ENCODE results near the gene BTN3A1.
A peak's percentile ranks its signal among the peaks of the same experiment; 100 is the strongest.
"Not testable (repeated sequence)": the region's sequence is repeated elsewhere in the genome, so short reads cannot be mapped to it uniquely, and the experiment has no call there.

BTN3A1 gene

DNA sequence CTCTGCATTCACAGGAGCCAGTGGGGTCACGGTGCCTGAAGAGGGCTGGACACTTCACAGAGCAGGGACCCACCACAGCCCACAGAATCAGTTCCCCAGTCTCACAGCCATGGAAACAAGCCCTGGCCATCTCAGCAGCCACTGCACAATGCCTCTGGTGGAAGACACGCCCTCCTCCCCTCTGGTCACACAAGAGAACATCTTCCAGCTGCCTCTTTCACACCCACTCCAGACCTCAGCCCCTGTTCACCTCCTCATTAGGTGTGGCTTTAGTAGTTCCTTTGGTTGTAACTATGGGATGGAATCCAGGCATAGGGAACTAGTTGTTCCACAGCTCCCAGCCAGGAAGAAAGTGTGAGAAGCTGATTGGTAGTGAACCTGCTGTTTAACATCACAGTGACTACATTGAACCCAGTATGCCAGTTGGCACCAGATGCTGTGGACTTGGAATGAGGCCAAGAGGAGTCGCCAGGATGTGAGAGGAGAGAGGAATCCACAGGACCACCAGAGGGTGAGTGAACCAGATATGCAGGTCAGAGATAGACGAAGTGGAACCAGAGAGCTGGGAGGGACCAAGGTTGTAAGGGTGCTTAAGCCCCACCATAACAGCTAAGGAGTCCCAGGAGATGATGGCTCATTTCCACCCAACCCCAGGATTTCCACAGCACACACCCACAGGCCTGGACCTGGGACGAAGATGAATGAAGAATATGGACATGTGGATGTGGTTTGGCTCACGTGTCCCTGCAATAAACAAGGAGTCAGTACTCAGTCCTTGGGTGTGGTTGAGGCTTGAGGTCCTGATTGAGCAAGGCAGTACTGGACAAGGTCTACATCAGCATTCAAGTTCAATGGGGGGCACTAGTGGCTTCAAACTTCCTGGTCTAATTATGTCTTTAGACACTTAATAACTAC is 29.4 kb downstream of the BTN3A1 start:
- TF ChIP-seq, protein P1, sequence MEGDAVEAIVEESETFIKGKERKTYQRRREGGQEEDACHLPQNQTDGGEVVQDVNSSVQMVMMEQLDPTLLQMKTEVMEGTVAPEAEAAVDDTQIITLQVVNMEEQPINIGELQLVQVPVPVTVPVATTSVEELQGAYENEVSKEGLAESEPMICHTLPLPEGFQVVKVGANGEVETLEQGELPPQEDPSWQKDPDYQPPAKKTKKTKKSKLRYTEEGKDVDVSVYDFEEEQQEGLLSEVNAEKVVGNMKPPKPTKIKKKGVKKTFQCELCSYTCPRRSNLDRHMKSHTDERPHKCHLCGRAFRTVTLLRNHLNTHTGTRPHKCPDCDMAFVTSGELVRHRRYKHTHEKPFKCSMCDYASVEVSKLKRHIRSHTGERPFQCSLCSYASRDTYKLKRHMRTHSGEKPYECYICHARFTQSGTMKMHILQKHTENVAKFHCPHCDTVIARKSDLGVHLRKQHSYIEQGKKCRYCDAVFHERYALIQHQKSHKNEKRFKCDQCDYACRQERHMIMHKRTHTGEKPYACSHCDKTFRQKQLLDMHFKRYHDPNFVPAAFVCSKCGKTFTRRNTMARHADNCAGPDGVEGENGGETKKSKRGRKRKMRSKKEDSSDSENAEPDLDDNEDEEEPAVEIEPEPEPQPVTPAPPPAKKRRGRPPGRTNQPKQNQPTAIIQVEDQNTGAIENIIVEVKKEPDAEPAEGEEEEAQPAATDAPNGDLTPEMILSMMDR (IDR thresholded peaks at IDR 0.05; ENCODE audit: control insufficient read depth, extremely low read depth, insufficient read depth) = no peak
- DNase-seq (ENCODE audit: low read depth) = peak; percentile 3
- no peak overlapping the region for H3K4me3 ChIP-seq (ENCODE audit: low read depth, low read length)

DNA sequence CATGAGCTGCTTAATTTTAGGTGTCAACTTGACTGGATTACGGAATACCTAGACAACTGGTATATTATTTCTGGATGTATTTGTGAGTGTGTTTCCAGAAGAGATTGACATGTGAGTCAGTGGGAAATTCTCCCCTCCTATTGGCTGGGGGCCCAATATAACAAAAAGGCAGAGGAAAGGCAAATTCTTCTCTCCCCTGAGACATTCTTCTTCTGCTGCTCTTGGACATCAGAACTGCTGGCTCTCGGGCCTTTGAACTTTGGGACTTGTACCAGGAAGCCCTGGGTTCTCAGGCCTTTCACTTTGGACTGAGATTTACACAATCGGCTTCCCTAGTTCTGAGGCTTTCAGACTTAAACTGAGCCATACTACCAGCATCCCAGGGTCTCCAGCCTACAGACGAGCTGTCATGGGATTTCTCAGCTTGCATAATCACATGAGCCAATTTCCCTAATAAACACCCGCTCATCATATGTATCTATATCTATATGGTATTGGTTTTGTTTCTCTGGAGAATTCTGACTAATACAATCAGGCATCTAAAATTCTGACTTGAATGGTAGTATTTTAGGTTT is 30.6 kb downstream of the BTN3A1 start:
- H3K4me3 ChIP-seq (ENCODE audit: low read depth, low read length) = no peak overlapping the region
- DNase-seq (ENCODE audit: low read depth) = no peak
- TF ChIP-seq, protein P1 (IDR thresholded peaks at IDR 0.05; ENCODE audit: control insufficient read depth, extremely low read depth, insufficient read depth) = no peak

DNA sequence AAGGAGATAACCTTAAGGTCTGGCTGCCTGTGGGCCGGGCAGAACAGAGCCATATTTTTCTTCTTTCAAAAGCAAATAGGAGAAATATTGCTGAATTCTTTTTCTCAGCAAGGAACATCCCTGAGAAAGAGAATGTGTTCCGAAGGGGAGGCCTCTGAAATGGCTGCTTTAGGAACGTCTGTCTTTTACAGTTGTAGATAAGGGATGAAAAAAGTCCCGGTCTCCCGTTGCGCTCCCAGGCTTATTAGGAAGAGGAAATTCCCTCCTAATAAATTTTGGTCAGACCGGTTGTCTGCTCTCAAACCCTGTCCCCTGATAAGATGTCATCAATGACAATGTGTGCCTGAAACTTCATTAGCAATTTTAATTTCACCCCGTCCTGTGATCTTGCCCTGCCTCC is 31.6 kb downstream of the BTN3A1 start:
- not testable (repeated sequence) for H3K4me3 ChIP-seq (ENCODE audit: low read depth, low read length); DNase-seq (ENCODE audit: low read depth)

DNA sequence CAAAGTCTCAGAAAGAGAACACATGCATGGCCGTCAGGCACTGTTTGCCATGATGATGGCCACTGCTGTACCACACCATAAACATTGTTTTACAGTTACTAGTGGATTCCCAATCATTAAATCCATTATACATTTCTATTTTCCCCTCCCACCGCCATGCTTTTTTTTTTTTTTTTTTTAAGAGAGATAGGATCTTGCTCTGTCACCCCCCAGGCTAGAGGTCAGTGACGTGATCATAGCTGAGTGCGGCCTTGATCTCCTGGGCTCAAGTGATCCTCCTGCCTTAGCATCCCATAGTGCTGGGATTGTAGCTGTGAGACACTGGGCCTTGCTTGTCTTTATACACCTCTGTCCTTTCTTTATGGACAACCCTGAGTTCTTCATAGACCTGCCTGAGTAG is 33.9 kb downstream of the BTN3A1 start:
- no peak overlapping the region for H3K4me3 ChIP-seq (ENCODE audit: low read depth, low read length)
- DNase-seq (ENCODE audit: low read depth) = no peak
- TF ChIP-seq, protein P1 (IDR thresholded peaks at IDR 0.05; ENCODE audit: control insufficient read depth, extremely low read depth, insufficient read depth) = no peak

DNA sequence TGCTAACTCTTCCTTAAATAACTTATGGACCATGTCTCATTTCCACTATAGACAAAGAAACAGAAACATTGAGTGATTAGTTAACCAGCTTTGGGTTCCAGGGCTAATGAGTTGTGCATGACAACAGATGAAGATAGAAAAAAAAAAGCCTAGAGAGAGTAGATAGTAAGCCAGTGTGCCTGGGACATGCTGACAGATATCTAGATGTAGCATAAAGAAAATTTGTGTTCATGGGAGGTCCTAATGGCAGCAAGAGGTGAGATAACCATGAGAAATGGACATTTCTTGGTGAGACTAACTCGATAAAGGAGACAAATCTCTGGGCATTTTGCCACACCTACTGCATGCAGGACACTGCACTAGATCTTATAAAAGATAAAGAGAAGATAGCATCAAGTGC is 35.5 kb downstream of the BTN3A1 start:
- TF ChIP-seq, protein P1 (IDR thresholded peaks at IDR 0.05; ENCODE audit: control insufficient read depth, extremely low read depth, insufficient read depth) = no peak
- no peak for DNase-seq (ENCODE audit: low read depth)
- no peak overlapping the region for H3K4me3 ChIP-seq (ENCODE audit: low read depth, low read length)

DNA sequence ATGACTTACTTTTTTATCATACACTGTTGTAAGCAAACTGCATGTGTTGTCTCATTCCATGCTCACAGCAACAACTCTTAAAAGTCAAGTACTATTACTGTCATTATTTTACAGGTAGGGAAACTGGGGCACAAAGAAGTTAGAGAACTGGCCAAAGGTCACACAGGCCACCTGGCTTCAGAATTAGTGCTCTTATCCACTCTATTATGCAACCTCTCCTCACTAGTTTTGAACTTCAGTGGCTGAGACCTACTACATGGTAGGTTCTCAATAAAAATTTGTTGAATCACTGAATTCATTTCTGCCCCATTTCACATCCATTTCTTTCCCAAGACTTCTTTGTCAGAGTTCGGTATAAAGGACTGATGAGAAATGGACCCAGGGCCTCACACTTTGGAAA is 35.9 kb downstream of the BTN3A1 start:
- DNase-seq (ENCODE audit: low read depth) = no peak
- H3K4me3 ChIP-seq (ENCODE audit: low read depth, low read length) = no peak overlapping the region
- TF ChIP-seq, protein P1 (IDR thresholded peaks at IDR 0.05; ENCODE audit: control insufficient read depth, extremely low read depth, insufficient read depth) = no peak

DNA sequence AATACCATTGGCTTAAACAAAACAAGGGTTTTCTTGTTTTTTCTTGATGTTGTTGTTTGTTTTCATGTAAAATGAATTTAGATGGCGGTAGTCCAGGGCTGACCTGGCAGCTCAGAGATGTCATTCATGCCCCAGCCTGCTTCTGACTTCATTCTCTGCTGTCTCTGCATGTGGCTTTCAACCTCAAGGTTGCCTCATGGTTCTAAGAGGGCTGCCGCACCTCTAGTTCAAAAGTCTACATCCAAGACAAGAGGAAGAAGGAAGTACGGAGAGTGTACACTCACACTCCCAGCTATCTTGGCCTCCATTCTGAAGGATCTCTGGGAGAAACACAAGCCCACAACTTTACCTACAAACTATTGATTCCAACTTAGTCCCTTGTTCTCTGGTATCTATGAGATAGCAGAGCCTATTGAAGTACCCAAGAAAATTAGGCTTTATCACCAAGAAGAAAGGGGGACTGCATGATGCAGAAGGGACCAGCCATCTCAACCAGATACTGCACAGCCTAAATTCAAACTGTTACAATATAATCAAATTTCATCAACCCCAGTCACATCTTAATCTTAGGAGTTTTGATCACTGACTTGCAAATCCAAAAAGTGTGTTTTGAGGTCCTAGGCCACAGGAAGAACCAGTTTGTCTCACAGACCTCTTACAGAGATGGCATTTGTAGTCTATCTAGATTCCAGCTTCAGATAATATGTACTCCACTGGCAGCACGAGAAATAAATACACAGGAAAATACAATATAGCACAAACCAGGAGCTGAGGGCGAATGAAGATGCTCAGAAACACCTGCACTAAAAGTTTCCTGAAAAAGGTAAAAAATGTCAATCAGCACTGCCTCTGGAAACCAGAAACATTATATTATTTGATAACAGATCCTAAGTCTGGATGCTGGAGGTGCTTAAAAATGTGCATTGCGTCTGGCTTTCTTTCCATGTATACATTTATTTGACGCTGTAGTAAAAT is 37.4 kb downstream of the BTN3A1 start:
- DNase-seq (ENCODE audit: low read depth) = no peak
- TF ChIP-seq, protein P1 (IDR thresholded peaks at IDR 0.05; ENCODE audit: control insufficient read depth, extremely low read depth, insufficient read depth) = no peak
- peak overlapping the region; percentile 82 for H3K4me3 ChIP-seq (ENCODE audit: low read depth, low read length)

All from LNCaP clone FGC (cell line).